GM12873 (cell line): ENCODE measurements around the gene EEF2K.

ENCODE experiments used
- CTCF ChIP-seq: IDR thresholded peaks from 2 replicates; pipeline ENCODE4 v1.5.1; 2012; ENCODE audit warnings: low read depth, mild to moderate bottlenecking, moderate library complexity, low read length, control low read depth; ENCODE audit not compliant: insufficient read depth; ENCODE audit errors: missing control alignments

EEF2K gene

DNA sequence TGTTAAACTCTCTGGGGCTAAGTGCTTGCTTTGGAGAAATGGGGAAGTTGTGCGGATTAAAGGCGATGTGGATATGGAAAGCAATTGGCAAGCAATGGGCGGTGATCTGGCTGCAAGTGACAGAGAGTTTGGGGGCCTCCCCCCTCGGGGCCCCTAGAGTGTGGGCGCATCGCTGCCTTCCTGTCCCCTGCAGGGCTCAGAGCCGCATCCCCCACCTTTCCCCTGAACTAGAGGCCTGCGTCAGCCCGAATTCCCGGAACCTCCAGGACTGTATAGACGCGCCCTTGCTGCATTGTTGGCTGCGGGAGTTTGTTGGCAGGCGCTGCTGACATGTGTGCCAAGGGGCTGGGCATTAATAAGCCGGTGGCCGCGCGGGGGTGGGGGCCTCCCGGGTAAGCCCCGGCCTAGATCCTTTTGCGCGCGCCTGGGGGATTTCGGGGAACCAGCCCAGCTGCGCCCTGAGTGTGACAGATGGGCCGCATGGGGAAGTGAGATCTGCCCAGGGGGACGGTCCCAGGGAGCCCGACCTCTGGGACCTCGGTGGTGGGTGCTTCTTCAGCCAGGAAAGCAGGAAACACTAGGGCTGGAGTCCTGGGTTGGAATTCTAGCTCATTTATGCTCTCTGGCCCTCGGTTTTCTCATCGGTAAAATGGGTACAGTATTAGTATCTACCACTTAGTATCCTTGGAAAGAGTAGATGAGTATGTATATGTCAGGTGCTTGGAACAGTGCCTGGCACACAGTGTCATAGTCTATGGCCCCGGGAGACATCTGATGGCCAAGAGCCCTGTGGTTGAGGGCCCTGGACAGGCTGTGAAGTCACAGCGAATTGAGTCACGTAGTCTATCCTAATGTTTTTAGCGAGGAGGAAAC, 1.0 kb downstream of the EEF2K start:
- TF ChIP-seq CTCF: no peak

- TF ChIP-seq CTCF: no peak
Measured at GRCh38 chr16:22207715-22208360, 1.8 kb downstream of the EEF2K start.

- no peak for TF ChIP-seq CTCF
Measured at GRCh38 chr16:22210285-22210684, 4.2 kb downstream of the EEF2K start.

- no peak for TF ChIP-seq CTCF
Measured at GRCh38 chr16:22210854-22211253, 4.8 kb downstream of the EEF2K start.

- TF ChIP-seq CTCF: no peak
Measured at GRCh38 chr16:22213236-22213635, 7.2 kb downstream of the EEF2K start.

GRCh38 chr16:22213801-22214200, 7.7 kb downstream of the EEF2K start:
- no peak for TF ChIP-seq CTCF

DNA sequence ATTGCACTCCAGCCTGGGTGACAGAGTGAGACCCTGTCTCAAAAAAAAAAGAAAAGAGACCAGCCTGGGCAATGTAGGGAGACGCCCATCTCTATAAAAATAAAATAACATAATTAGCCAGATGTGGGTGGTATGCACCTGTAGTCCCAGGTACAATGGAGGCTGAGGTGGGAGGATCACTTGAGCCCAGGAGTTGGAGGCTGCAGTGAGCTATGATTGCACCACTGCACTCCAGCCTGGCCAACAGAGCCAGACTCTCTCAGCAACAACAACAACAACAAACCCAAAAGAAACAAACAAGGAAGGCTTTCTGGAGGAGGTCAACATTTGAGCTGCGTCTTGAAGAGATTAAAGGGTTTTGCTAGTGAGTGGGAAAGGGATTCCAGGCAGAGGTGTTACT, 8.3 kb downstream of the EEF2K start:
- TF ChIP-seq CTCF: no peak
